ENCODE data around the gene SCN2B. TPM values are rescaled to one million over a fixed set of nuclear protein-coding genes. Genes with fewer than 3 reads are reported as not detected.

The SCN2B gene
- total and polyA plus RNA-seq, 10 donors = 0.02 to 0.15 (median 0.04) TPM; not detected in 4

GRCh38 chr11:118136801-118137200, 39.6 kb downstream of the SCN2B start:
- H3K36me3 ChIP-seq = no peaks in the 10 kb centered on the region
- no peak for DNase-seq
- H3K4me1 ChIP-seq = no peaks in the 10 kb centered on the region
- no peak overlapping the region for H3K4me3 ChIP-seq
- no peak overlapping the region for H3K27ac ChIP-seq
- intact Hi-C loops (cut with DNase I; ENCODE audit: low total_unique reads) = no loop called here
- WGBS, 5 donors = 80 to 91% (median 87%) methylated on average over 10 of the region's 10 CpGs
- H3K9me3 ChIP-seq = no peaks in the 10 kb centered on the region
- H3K27me3 ChIP-seq (replicated peaks in 1 of 7) = peaks cover 0 to 68% (median 0%) of the 10 kb centered on the region in 7 donors
- TF ChIP-seq POLR2AphosphoS5 (IDR thresholded peaks at IDR 0.05) = no peak
- TF ChIP-seq, protein P1, sequence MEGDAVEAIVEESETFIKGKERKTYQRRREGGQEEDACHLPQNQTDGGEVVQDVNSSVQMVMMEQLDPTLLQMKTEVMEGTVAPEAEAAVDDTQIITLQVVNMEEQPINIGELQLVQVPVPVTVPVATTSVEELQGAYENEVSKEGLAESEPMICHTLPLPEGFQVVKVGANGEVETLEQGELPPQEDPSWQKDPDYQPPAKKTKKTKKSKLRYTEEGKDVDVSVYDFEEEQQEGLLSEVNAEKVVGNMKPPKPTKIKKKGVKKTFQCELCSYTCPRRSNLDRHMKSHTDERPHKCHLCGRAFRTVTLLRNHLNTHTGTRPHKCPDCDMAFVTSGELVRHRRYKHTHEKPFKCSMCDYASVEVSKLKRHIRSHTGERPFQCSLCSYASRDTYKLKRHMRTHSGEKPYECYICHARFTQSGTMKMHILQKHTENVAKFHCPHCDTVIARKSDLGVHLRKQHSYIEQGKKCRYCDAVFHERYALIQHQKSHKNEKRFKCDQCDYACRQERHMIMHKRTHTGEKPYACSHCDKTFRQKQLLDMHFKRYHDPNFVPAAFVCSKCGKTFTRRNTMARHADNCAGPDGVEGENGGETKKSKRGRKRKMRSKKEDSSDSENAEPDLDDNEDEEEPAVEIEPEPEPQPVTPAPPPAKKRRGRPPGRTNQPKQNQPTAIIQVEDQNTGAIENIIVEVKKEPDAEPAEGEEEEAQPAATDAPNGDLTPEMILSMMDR (IDR thresholded peaks at IDR 0.05 in 8 of 11, conservative IDR thresholded peaks at IDR 0.05 in 3 of 11) = no peak
- no peak for TF ChIP-seq POLR2A (IDR thresholded peaks at IDR 0.05)

- Histone ChIP-seq H3K36me3 (no peaks in the 10 kb centered on the region), H3K4me3 (no peak overlapping the region), H3K27ac (no peak overlapping the region), H3K9me3 (no peaks in the 10 kb centered on the region), H3K27me3 (replicated peaks in 1 of 7) (peaks cover 0 to 64% (median 0%) of the 10 kb centered on the region in 7 donors), H3K4me1 (no peaks in the 10 kb centered on the region)
- TF ChIP-seq POLR2AphosphoS5 (IDR thresholded peaks at IDR 0.05) (no peak), POLR2A (IDR thresholded peaks at IDR 0.05) (no peak)
- TF ChIP-seq, protein P1 (IDR thresholded peaks at IDR 0.05 in 8 of 11, conservative IDR thresholded peaks at IDR 0.05 in 3 of 11) = no peak
- no peak for DNase-seq
- intact Hi-C loops (cut with DNase I; ENCODE audit: low total_unique reads) = no loop called here
- 77 to 94% (median 80%) methylated on average over 2 of the region's 2 CpGs for WGBS, 5 donors
Observed at GRCh38 chr11:118136341-118136740, 40.1 kb downstream of the SCN2B start.

DNA sequence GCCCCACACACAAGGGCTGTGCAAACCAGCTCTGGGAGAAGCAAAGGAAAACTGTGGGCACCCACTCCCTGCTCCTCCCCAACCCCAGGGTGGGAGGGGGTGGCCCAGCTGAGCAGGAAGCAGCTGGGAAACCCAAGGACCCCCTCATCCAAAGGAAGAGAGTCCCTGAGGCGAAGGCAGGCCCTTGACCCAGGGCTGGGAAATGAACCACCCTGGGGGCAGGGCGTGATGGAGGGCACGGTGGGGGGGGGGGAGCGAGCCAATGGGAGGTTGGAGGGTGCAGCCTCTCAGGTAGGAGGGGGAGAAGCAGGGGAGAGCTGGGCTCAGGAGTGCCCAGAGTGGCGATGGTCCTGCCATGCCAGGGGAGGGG, 40.7 kb downstream of the SCN2B start:
- 78 to 88% (median 83%) methylated on average over 5 of the region's 5 CpGs for WGBS, 5 donors
- Histone ChIP-seq H3K36me3 (no peaks in the 10 kb centered on the region), H3K27me3 (replicated peaks in 1 of 7) (peaks cover 0 to 58% (median 0%) of the 10 kb centered on the region in 7 donors), H3K9me3 (no peaks in the 10 kb centered on the region), H3K27ac (no peak overlapping the region), H3K4me3 (no peak overlapping the region), H3K4me1 (no peaks in the 10 kb centered on the region)
- intact Hi-C loops (cut with DNase I; ENCODE audit: low total_unique reads) = no loop called here
- TF ChIP-seq POLR2AphosphoS5 (IDR thresholded peaks at IDR 0.05) = no peak
- TF ChIP-seq, protein P1 (IDR thresholded peaks at IDR 0.05 in 8 of 11, conservative IDR thresholded peaks at IDR 0.05 in 3 of 11) = no peak
- no peak for TF ChIP-seq POLR2A (IDR thresholded peaks at IDR 0.05)
- no peak for DNase-seq

DNA sequence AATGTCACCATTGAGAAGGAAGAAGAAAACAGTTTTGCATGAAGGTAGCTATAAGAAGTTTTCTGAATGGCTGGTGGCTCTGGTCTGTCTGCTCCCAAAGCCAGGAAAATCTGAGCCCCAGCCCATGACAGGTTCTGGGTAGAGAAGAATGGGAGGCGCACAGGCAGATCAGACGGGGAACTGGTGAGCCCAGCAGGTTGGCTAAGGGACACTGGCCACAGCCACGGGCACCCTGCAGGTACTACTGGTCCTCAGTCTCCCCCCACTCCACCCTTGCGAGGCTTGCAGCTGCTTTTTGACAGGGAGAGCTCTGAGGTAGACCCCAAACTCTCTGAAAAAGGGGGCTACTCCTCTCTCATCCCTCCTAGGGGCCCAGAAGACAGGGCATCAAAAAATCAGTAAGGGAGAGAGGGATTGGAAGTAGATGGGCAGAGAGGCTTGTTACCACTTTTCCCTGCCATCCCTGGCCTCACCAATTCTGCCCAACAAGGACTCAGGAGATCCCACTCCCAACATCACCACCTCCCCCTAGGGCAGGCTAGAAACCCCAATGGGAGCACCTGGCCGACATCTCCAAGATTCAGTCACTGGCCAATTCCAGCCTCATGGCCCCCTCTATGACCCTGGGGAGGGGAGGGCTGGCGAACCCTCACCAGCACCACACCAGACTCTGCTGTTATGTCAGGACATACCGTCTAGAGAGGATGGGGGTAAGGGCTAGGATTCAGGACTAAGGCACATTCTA, 41.2 kb downstream of the SCN2B start:
- Histone ChIP-seq H3K27me3 (replicated peaks in 1 of 7) (peaks cover 0 to 53% (median 0%) of the 10 kb centered on the region in 7 donors), H3K9me3 (no peaks in the 10 kb centered on the region), H3K4me1 (no peaks in the 10 kb centered on the region), H3K36me3 (no peaks in the 10 kb centered on the region), H3K27ac (no peak overlapping the region), H3K4me3 (no peak overlapping the region)
- TF ChIP-seq, protein P1 (IDR thresholded peaks at IDR 0.05 in 8 of 11, conservative IDR thresholded peaks at IDR 0.05 in 3 of 11) = no peak
- TF ChIP-seq POLR2AphosphoS5 (IDR thresholded peaks at IDR 0.05) (no peak), POLR2A (IDR thresholded peaks at IDR 0.05) (no peak)
- no peak for DNase-seq
- intact Hi-C loops (cut with DNase I; ENCODE audit: low total_unique reads) = no loop called here
- 70 to 78% (median 76%) methylated on average over 7 of the region's 7 CpGs for WGBS, 5 donors
